ENCODE measurements around the gene REEP5. TPM values are rescaled to one million over a fixed set of nuclear protein-coding genes. Genes with fewer than 3 reads are reported as not detected.
"Not testable (repeated sequence)": the region's sequence is repeated elsewhere in the genome, so short reads cannot be mapped to it uniquely, and the experiment has no call there.

REEP5 gene
- total RNA-seq (44.5 TPM), polyA plus RNA-seq (66.0 TPM)

- DNase-seq (ENCODE audit: extremely low spot score): peak; percentile 37
- Histone ChIP-seq H3K27ac (ENCODE audit: low read depth) (peak within 1 kb of the TSS; percentile 92), H3K4me1 (ENCODE audit: insufficient read depth) (no peaks in the 10 kb centered on the region), H3K36me3 (ENCODE audit: insufficient read depth) (no peaks in the 10 kb centered on the region), H3K4me3 (ENCODE audit: low read depth, low read length) (peak within 1 kb of the TSS; percentile 67)
- WGBS: under 1% methylated on average over 78 of the region's 80 CpGs
Measured at GRCh38 chr5:112921833-112922817, at the start of gene REEP5. Gene REEP5 (minus strand): TSS chr5:112922227. CDS start chr5:112922190, 37 bp downstream.

GRCh38 chr5:112971276-112971675 is 49.2 kb upstream of the REEP5 start:
- Histone ChIP-seq H3K4me1 (ENCODE audit: insufficient read depth) (no peaks in the 10 kb centered on the region), H3K27ac (ENCODE audit: low read depth) (no peak overlapping the region), H3K4me3 (ENCODE audit: low read depth, low read length) (no peak overlapping the region), H3K36me3 (ENCODE audit: insufficient read depth) (no peaks in the 10 kb centered on the region)
- WGBS: 91% methylated on average over 4 of the region's 4 CpGs
- DNase-seq (ENCODE audit: extremely low spot score): no peak

- no peaks in the 10 kb centered on the region for H3K36me3 ChIP-seq (ENCODE audit: insufficient read depth)
- 76% methylated on average over 5 of the region's 5 CpGs for WGBS
- no peak for DNase-seq (ENCODE audit: extremely low spot score)
- H3K27ac ChIP-seq (ENCODE audit: low read depth): no peak overlapping the region
- no peaks in the 10 kb centered on the region for H3K4me1 ChIP-seq (ENCODE audit: insufficient read depth)
- H3K4me3 ChIP-seq (ENCODE audit: low read depth, low read length): no peak overlapping the region
Measured at GRCh38 chr5:112968411-112969106, 46.5 kb upstream of the REEP5 start.

- Histone ChIP-seq H3K27ac (ENCODE audit: low read depth) (no peak overlapping the region), H3K4me1 (ENCODE audit: insufficient read depth) (peaks cover 1% of the 10 kb centered on the region), H3K4me3 (ENCODE audit: low read depth, low read length) (no peak overlapping the region), H3K36me3 (ENCODE audit: insufficient read depth) (no peaks in the 10 kb centered on the region)
- no peak for DNase-seq (ENCODE audit: extremely low spot score)
- WGBS: 91% methylated on average over 6 of the region's 6 CpGs
Measured at GRCh38 chr5:112967520-112968083, 45.6 kb upstream of the REEP5 start.

- H3K4me1 ChIP-seq (ENCODE audit: insufficient read depth): peaks cover 1% of the 10 kb centered on the region
- no peaks in the 10 kb centered on the region for H3K36me3 ChIP-seq (ENCODE audit: insufficient read depth)
- no peak overlapping the region for H3K4me3 ChIP-seq (ENCODE audit: low read depth, low read length)
- no peak overlapping the region for H3K27ac ChIP-seq (ENCODE audit: low read depth)
- DNase-seq (ENCODE audit: extremely low spot score): no peak
- WGBS: 90% methylated on average over 8 of the region's 8 CpGs
Measured at GRCh38 chr5:112965733-112966306, 43.8 kb upstream of the REEP5 start.

- H3K27ac ChIP-seq (ENCODE audit: low read depth); DNase-seq (ENCODE audit: extremely low spot score): not testable (repeated sequence)
- WGBS: 78% methylated on average over 3 of the region's 3 CpGs
Measured at GRCh38 chr5:112963374-112963733, 41.3 kb upstream of the REEP5 start.

GRCh38 chr5:112960863-112961504 is 39.0 kb upstream of the REEP5 start:
- 75% methylated on average over 6 of the region's 6 CpGs for WGBS
- no peak for DNase-seq (ENCODE audit: extremely low spot score)
- H3K27ac ChIP-seq (ENCODE audit: low read depth): no peak overlapping the region
- no peaks in the 10 kb centered on the region for H3K36me3 ChIP-seq (ENCODE audit: insufficient read depth)
- no peak overlapping the region for H3K4me3 ChIP-seq (ENCODE audit: low read depth, low read length)
- H3K4me1 ChIP-seq (ENCODE audit: insufficient read depth): peaks cover 1% of the 10 kb centered on the region

More at GRCh38 chr5:112963374-112963733, 41.3 kb upstream of the REEP5 start:
- not testable (repeated sequence) for H3K4me1 ChIP-seq (ENCODE audit: insufficient read depth); H3K36me3 ChIP-seq (ENCODE audit: insufficient read depth); H3K4me3 ChIP-seq (ENCODE audit: low read depth, low read length)

- Histone ChIP-seq H3K4me1 (ENCODE audit: insufficient read depth) (peaks cover 1% of the 10 kb centered on the region), H3K36me3 (ENCODE audit: insufficient read depth) (no peaks in the 10 kb centered on the region), H3K4me3 (ENCODE audit: low read depth, low read length) (no peak overlapping the region), H3K27ac (ENCODE audit: low read depth) (no peak overlapping the region)
- DNase-seq (ENCODE audit: extremely low spot score): no peak
- WGBS: 79% methylated on average over 1 of the region's 1 CpG
Measured at GRCh38 chr5:112960315-112960714, 38.3 kb upstream of the REEP5 start.

- DNase-seq (ENCODE audit: extremely low spot score); H3K27ac ChIP-seq (ENCODE audit: low read depth); H3K4me1 ChIP-seq (ENCODE audit: insufficient read depth); H3K36me3 ChIP-seq (ENCODE audit: insufficient read depth); H3K4me3 ChIP-seq (ENCODE audit: low read depth, low read length): not testable (repeated sequence)
- WGBS: 84% methylated on average over 8 of the region's 8 CpGs
Measured at GRCh38 chr5:112959872-112960271, 37.8 kb upstream of the REEP5 start.

GRCh38 chr5:112958093-112959088 is 36.4 kb upstream of the REEP5 start:
- peak overlapping the region; percentile 38 for H3K27ac ChIP-seq (ENCODE audit: low read depth)
- H3K4me1 ChIP-seq (ENCODE audit: insufficient read depth): peaks cover 1% of the 10 kb centered on the region
- 25% methylated on average over 5 of the region's 5 CpGs for WGBS
- H3K36me3 ChIP-seq (ENCODE audit: insufficient read depth): no peaks in the 10 kb centered on the region
- no peak overlapping the region for H3K4me3 ChIP-seq (ENCODE audit: low read depth, low read length)
- DNase-seq (ENCODE audit: extremely low spot score): peak; percentile 55

GRCh38 chr5:112957036-112957808 is 35.2 kb upstream of the REEP5 start:
- Histone ChIP-seq H3K4me1 (ENCODE audit: insufficient read depth) (no peaks in the 10 kb centered on the region), H3K27ac (ENCODE audit: low read depth) (no peak overlapping the region), H3K36me3 (ENCODE audit: insufficient read depth) (no peaks in the 10 kb centered on the region), H3K4me3 (ENCODE audit: low read depth, low read length) (no peak overlapping the region)
- DNase-seq (ENCODE audit: extremely low spot score): no peak
- WGBS: 58% methylated on average over 2 of the region's 2 CpGs

GRCh38 chr5:112956606-112957005 is 34.6 kb upstream of the REEP5 start:
- Histone ChIP-seq H3K27ac (ENCODE audit: low read depth) (no peak overlapping the region), H3K36me3 (ENCODE audit: insufficient read depth) (no peaks in the 10 kb centered on the region), H3K4me3 (ENCODE audit: low read depth, low read length) (no peak overlapping the region), H3K4me1 (ENCODE audit: insufficient read depth) (no peaks in the 10 kb centered on the region)
- DNase-seq (ENCODE audit: extremely low spot score): no peak
- 47% methylated on average over 3 of the region's 3 CpGs for WGBS
